ENCODE results near the gene ACOX2.

The ACOX2 gene

DNA sequence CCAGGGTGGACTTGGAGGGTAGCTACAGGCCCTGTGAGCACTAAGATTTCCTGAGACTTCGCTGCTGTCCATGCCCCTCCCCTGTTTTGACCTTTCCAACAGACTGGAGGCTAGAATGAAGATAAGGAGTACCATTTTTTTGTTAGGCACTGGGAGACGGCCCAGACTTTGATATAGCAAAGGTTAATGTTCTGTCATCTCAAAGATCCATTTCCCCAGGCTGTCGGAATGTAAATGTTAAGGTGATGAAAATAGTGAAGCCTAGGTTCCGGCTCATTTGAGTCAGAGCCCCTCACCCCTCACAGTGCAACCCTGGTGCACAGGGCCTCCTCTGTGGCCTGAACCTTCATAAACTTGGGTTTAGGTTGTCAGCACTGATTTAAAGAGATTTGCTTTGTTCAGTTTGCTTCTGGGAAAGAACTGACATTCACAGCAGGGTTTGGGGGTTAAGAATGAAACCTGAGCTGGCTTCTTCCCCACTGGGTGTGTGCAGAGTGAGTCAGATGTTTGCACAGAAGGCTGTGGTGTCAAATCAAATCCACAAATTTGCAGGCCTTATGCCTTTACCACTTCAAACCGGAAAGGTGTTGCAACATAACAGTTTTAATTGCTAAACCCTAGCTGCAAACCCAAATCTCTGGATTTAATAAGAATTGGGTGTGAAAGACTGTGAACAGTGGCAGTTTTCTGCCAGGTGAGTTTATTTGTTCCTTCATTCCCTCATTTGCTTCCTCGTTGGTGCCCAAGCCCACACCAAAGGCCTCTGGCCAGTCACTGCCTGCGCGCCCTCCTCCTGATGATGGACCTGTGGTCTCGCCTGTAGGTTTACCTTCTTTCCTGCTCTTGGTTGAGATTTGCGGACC lies 65.7 kb downstream of the ACOX2 start:
- no peak for DNase-seq

DNA sequence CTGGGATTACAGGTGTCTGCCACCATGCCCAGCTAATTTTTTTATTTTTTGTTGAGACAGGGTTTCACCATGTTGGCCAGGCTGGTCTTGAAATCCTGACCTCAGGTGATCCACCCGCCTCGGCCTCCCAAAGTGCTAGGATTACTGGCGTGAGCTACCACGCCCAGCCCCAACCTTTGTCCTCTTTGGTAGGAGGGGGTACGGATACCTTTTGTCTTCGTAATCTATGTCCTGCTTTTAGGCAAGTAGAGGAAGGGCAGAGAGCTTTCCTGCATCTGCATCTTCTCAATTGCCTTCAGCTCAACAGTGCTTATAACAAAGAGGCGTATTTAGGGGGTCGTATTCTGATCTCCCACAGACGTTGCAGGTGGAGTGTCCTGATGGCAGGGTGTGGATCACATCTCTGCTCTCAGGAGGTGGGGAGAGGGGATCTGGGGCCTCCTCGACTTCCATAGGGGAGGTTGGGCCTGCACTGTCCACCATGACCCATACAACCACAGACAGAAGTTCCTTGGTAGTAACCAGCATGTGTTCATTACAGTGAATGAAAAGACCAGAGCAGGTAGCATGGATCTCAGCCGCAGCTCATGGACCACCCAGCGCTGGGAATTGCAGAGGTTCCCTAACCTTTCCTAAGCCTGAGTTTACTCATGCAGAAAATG lies 66.5 kb downstream of the ACOX2 start:
- no peak for DNase-seq

DNA sequence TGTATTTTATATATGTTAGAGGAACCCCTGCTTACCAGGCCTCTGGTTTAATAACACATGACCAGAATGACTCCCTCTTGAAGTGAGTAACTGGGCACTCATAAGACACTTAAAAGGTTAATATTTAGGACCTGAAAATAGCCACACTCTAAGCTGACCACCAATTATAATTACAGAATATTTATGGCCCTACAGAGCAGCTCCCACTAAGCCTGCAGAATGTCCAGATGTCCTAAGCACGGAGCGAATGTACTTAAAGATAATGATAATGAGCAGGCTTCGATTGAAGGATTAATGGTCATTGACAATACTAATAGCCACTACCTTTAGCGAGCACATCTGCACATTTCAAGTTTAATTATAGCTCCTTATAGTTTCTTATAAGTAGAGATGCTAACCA lies 67.9 kb downstream of the ACOX2 start:
- DNase-seq, result no peak

DNA sequence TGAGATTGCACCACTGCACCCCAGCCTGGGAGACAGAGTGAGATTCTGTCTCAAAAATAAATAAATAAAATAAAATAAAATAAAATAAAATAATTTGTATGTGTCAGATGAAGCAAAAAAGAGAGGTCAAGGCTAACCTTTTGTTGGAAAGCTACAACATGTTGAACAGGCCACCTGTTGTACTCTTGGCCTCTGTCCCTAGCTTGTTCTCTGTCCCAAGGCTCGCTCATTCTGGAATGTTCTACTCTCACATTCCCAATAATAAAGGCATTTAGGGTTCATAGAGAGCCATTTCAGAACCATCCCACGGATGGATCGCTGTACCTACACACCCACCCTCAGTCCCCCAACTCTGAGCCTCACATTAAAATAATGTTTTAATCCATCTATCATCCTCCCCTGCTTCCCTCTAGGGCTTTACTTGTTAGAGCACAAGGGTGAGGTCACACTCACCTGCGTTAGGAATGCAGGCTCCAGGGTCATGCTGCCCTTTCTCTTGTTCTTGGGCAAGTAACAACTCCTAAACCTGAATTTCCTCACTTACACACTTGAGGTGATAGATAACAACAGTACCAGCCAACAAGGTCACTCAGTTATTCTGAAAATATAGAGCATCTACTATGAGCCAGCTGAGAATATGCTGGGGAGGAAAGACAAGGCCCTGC lies 70.0 kb downstream of the ACOX2 start:
- DNase-seq, result no peak

DNA sequence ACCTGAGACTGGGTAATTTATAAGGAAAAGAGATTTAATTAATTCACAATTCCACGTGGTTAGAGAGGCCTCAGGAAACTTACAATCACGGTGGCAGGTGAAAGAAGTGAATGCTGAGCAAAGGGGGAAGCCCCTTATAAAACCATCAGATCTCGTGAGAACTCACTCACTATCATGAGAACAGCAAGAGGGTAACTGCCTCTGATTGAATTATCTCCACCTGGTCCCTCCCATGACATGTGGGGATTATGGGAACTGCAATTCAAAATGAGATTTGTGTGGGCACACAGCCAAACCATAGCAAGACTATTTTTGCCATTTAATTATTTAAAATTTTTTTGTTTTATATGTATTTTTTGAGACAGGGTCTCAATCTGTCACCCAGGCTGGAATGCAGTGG lies 72.1 kb downstream of the ACOX2 start:
- DNase-seq, result no peak

DNA sequence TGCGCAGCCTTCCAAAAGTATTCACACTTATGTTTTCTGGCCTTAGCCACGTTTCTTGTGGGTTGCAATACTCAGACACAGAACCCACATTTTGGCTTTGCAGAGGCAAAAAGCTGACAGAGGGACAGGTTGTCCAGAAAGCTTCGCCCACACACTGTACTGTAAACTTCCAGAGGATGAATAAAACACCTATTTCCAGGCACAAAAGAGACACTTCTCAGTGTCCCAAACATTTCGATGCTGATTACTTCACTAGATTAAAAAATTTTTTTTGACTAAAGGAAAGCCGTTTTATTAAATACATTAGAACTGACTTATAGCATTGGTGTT lies 73.1 kb downstream of the ACOX2 start:
- DNase-seq, result no peak

DNA sequence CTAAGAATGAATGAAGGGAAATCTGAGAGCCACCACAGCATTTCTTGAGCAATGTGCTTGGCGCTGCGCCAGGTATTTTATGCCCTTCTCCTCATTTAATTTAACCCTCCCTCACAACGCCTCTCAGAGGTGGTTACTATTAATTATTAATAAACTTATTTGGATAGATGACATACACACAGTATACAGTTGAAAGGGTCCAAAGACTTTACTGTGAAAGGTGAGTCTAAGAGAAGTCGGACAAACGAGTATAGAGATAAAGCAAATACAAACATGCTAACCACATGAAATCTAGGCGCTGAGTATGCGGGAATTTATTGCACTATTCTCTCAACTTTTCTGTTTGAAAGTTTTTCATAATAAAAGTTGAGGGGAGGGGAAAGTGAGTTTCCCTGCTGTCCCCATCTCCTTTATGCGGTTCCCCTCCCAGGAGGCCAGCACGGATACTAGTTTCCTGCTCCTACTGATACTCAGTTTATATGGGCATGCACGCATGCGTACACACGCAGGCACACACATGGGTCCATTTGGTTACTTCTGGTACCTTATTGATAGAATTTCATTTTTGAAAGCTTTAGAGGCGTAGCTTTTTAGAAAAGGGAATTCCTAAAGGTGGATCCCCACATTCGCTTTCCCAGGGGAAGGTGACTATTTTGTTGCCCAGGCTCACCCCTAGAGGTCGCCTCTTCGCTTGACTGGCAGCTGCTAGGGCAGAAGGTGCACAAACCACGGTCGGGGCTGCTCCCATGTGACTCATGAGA lies 73.6 kb downstream of the ACOX2 start:
- DNase-seq, result peak; percentile 43

DNA sequence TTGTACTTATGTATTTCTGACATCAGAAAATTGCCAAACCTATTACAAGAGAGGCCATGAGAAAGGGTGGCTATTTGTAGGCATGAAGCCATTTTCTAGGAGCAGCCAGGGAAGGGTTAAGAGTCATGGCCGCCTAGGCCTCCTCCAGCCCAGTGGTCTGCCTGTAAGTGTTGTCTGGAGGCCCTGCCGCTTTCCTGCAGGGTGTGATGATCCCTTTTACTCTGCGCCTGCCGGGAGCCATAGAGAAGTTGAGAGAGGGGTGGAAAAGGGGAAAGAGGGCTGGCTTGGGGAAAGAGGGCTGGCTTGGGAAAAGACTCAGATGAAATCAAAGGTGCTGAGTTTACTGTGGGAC lies 74.2 kb downstream of the ACOX2 start:
- no peak for DNase-seq

DNA sequence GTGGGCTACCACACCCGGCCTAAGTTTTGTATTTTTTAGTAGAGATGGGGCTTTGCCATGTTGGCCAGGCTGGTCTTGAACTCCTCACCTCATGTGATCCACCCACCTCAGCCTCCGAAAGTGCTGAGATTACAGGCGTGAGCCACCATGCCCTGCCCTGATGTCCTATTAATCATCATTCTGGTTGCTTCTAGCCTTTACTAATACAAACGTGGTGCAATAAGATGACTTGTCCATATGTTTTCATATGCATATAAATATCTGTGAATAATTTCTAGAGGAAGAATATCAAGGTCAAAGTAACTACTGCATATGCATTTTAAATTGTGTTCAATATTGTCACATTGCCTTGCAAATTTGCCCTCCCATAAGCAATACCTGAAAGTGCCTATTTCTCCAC lies 77.8 kb downstream of the ACOX2 start:
- DNase-seq, result no peak

Measured in GOT3 (cell line).